ENCODE measurements around the gene NHSL1. TPM values are rescaled to one million over a fixed set of nuclear protein-coding genes. Genes with fewer than 3 reads are reported as not detected.

Gene NHSL1
- total RNA-seq, 2 experiments from 2014 or later, result 2.7 to 10.6 TPM

- Histone ChIP-seq H3K79me2 (ENCODE audit: insufficient read depth, low read depth, low read length) (no peaks in the 10 kb centered on the region), H3K4me2 (ENCODE audit: low read length) (no peak overlapping the region), H3K9me2 (ENCODE audit: insufficient read depth, low read length) (no peaks in the 10 kb centered on the region), H3K4me3 (ENCODE audit: low read depth, low read length, poor library complexity, severe bottlenecking) (no peak overlapping the region), H3K27ac (ENCODE audit: low read depth, low read length, poor library complexity, severe bottlenecking) (no peak overlapping the region), H3K9me3 (ENCODE audit: low read length) (no peaks in the 10 kb centered on the region), H2AFZ (ENCODE audit: low read length) (no peak overlapping the region), H4K20me1 (ENCODE audit: insufficient read depth, low read length) (no peaks in the 10 kb centered on the region), H3K4me1 (ENCODE audit: insufficient read depth, low read length, poor library complexity, severe bottlenecking) (no peaks in the 10 kb centered on the region), H3K36me3 (ENCODE audit: insufficient read depth, low read length) (peaks cover 15% of the 10 kb centered on the region)
- BruUV-seq (replicated peaks), result no TSS peak
- CTCF ChIA-PET (ENCODE audit: unreplicated experiment), result no interaction called here
- intact Hi-C loops (cut with micrococcal nuclease; ENCODE audit: unreplicated experiment), result no loop called here
- TF ChIP-seq CTCF (conservative IDR thresholded peaks at IDR 0.05; ENCODE audit: low read length), result no peak
- no peak for TF ChIP-seq EZH2phosphoT487 (IDR thresholded peaks at IDR 0.05; ENCODE audit: borderline replicate concordance, low read depth, low read length)
- no peak for DNase-seq (ENCODE audit: low spot score)
- POLR2A ChIA-PET, result interaction anchor here (1.3 kb wide), 1 partner anchor 12 kb away, joined by 7 read pairs; no protein-coding TSS in a partner anchor
Measured at GRCh38 chr6:138417493-138418117, 81.7 kb downstream of the NHSL1 start.

GRCh38 chr6:138416206-138416605, 83.1 kb downstream of the NHSL1 start:
- intact Hi-C loops (cut with micrococcal nuclease; ENCODE audit: unreplicated experiment), result no loop called here
- H3K9me3 ChIP-seq (ENCODE audit: low read length), result no peaks in the 10 kb centered on the region
- H3K79me2 ChIP-seq (ENCODE audit: insufficient read depth, low read depth, low read length), result no peaks in the 10 kb centered on the region
- H3K36me3 ChIP-seq (ENCODE audit: insufficient read depth, low read length), result peaks cover 29% of the 10 kb centered on the region
- no peaks in the 10 kb centered on the region for H4K20me1 ChIP-seq (ENCODE audit: insufficient read depth, low read length)
- no TSS peak for BruUV-seq (replicated peaks)
- H3K4me3 ChIP-seq (ENCODE audit: low read depth, low read length, poor library complexity, severe bottlenecking), result no peak overlapping the region
- H3K27ac ChIP-seq (ENCODE audit: low read depth, low read length, poor library complexity, severe bottlenecking), result no peak overlapping the region
- CTCF ChIA-PET (ENCODE audit: unreplicated experiment), result no interaction called here
- TF ChIP-seq CTCF (conservative IDR thresholded peaks at IDR 0.05; ENCODE audit: low read length), result no peak
- TF ChIP-seq EZH2phosphoT487 (IDR thresholded peaks at IDR 0.05; ENCODE audit: borderline replicate concordance, low read depth, low read length), result no peak
- DNase-seq (ENCODE audit: low spot score), result no peak
- POLR2A ChIA-PET, result no interaction called here
- H2AFZ ChIP-seq (ENCODE audit: low read length), result no peak overlapping the region
- no peak overlapping the region for H3K4me2 ChIP-seq (ENCODE audit: low read length)
- H3K9me2 ChIP-seq (ENCODE audit: insufficient read depth, low read length), result no peaks in the 10 kb centered on the region
- H3K4me1 ChIP-seq (ENCODE audit: insufficient read depth, low read length, poor library complexity, severe bottlenecking), result no peaks in the 10 kb centered on the region

GRCh38 chr6:138415125-138415524, 84.2 kb downstream of the NHSL1 start:
- H3K9me2 ChIP-seq (ENCODE audit: insufficient read depth, low read length), result no peaks in the 10 kb centered on the region
- no peak overlapping the region for H3K27ac ChIP-seq (ENCODE audit: low read depth, low read length, poor library complexity, severe bottlenecking)
- H3K79me2 ChIP-seq (ENCODE audit: insufficient read depth, low read depth, low read length), result no peaks in the 10 kb centered on the region
- TF ChIP-seq EZH2phosphoT487 (IDR thresholded peaks at IDR 0.05; ENCODE audit: borderline replicate concordance, low read depth, low read length), result no peak
- no peak for TF ChIP-seq CTCF (conservative IDR thresholded peaks at IDR 0.05; ENCODE audit: low read length)
- ChIA-PET POLR2A (no interaction called here), CTCF (ENCODE audit: unreplicated experiment) (no interaction called here)
- H3K36me3 ChIP-seq (ENCODE audit: insufficient read depth, low read length), result peaks cover 39% of the 10 kb centered on the region
- H3K4me3 ChIP-seq (ENCODE audit: low read depth, low read length, poor library complexity, severe bottlenecking), result no peak overlapping the region
- H4K20me1 ChIP-seq (ENCODE audit: insufficient read depth, low read length), result no peaks in the 10 kb centered on the region
- no peak for DNase-seq (ENCODE audit: low spot score)
- no peak overlapping the region for H3K4me2 ChIP-seq (ENCODE audit: low read length)
- no peaks in the 10 kb centered on the region for H3K9me3 ChIP-seq (ENCODE audit: low read length)
- intact Hi-C loops (cut with micrococcal nuclease; ENCODE audit: unreplicated experiment), result no loop called here
- H3K4me1 ChIP-seq (ENCODE audit: insufficient read depth, low read length, poor library complexity, severe bottlenecking), result no peaks in the 10 kb centered on the region
- no TSS peak for BruUV-seq (replicated peaks)
- H2AFZ ChIP-seq (ENCODE audit: low read length), result no peak overlapping the region
